Osteocyte (in vitro differentiated cells): ENCODE results near the gene CYP27C1. TPM values are rescaled to one million over a fixed set of nuclear protein-coding genes. Genes with fewer than 3 reads are reported as not detected.

Source experiments
- DNase-seq: peaks from one replicate; pipeline ENCODE4 v3.0.0; 2021; ENCODE audit warnings: mixed read lengths; ENCODE audit not compliant: unreplicated experiment; ENCODE audit errors: extremely low spot score
- H3K27ac Mint-ChIP-seq: one replicate; pipeline ENCODE4 v1.8.0; 2021; ENCODE audit warnings: mild to moderate bottlenecking, mixed read lengths; ENCODE audit not compliant: unreplicated experiment
- H3K27me3 Mint-ChIP-seq: one replicate; pipeline ENCODE4 v1.8.0; 2021; ENCODE audit warnings: mixed read lengths; ENCODE audit not compliant: unreplicated experiment
- H3K36me3 Mint-ChIP-seq: one replicate; pipeline ENCODE4 v1.8.0; 2021; ENCODE audit warnings: mixed read lengths; ENCODE audit not compliant: unreplicated experiment
- H3K4me1 Mint-ChIP-seq: one replicate; pipeline ENCODE4 v1.8.0; 2021; ENCODE audit warnings: mixed read lengths; ENCODE audit not compliant: unreplicated experiment
- H3K4me3 Mint-ChIP-seq: one replicate; pipeline ENCODE4 v1.8.0; 2021; ENCODE audit warnings: mild to moderate bottlenecking, moderate library complexity, mixed read lengths; ENCODE audit not compliant: unreplicated experiment
- H3K9me3 Mint-ChIP-seq: one replicate; pipeline ENCODE4 v1.8.0; 2021; ENCODE audit warnings: mixed read lengths; ENCODE audit not compliant: unreplicated experiment
- CTCF ChIP-seq: fragments of 200-600 bp; sonication (generic); IDR thresholded peaks from 2 replicates; pipeline ENCODE4 v1.5.0; 2021; ENCODE audit warnings: antibody characterized with exemption, mild to moderate bottlenecking, moderate library complexity
- total RNA-seq: library from RNA; stranded (reverse); gene quantifications from 2 replicates; pipeline ENCODE4 v1.2.1, GENCODE V29; 2021

CYP27C1 gene
- total RNA-seq, 1 donor from 2014 or later = 24.9 TPM

- peaks cover 12% of the 10 kb centered on the region for H3K36me3 Mint-ChIP-seq
- no peak overlapping the region for H3K4me3 Mint-ChIP-seq
- no peak for DNase-seq
- TF ChIP-seq CTCF = no peak
- H3K27me3 Mint-ChIP-seq = no peaks in the 10 kb centered on the region
- H3K27ac Mint-ChIP-seq = peak overlapping the region; percentile 77
- no peaks in the 10 kb centered on the region for H3K9me3 Mint-ChIP-seq
- peaks cover 42% of the 10 kb centered on the region for H3K4me1 Mint-ChIP-seq
Measured at GRCh38 chr2:127208313-127208712, 11.8 kb downstream of the CYP27C1 start.

GRCh38 chr2:127205218-127206125 lies 14.6 kb downstream of the CYP27C1 start:
- Mint-ChIP-seq H3K4me1 (peaks cover 35% of the 10 kb centered on the region), H3K27me3 (no peaks in the 10 kb centered on the region), H3K9me3 (no peaks in the 10 kb centered on the region), H3K36me3 (peaks cover 18% of the 10 kb centered on the region), H3K4me3 (no peak overlapping the region), H3K27ac (no peak overlapping the region)
- TF ChIP-seq CTCF = no peak
- DNase-seq = peak; percentile 81

GRCh38 chr2:127201452-127201851 lies 18.6 kb downstream of the CYP27C1 start:
- no peak for TF ChIP-seq CTCF
- H3K27me3 Mint-ChIP-seq = no peaks in the 10 kb centered on the region
- H3K4me1 Mint-ChIP-seq = peaks cover 6% of the 10 kb centered on the region
- no peak overlapping the region for H3K27ac Mint-ChIP-seq
- no peaks in the 10 kb centered on the region for H3K9me3 Mint-ChIP-seq
- peaks cover 23% of the 10 kb centered on the region for H3K36me3 Mint-ChIP-seq
- no peak overlapping the region for H3K4me3 Mint-ChIP-seq
- peak; percentile 76 for DNase-seq

- Mint-ChIP-seq H3K27ac (no peak overlapping the region), H3K4me3 (no peak overlapping the region), H3K4me1 (peaks cover 6% of the 10 kb centered on the region), H3K36me3 (peaks cover 23% of the 10 kb centered on the region), H3K9me3 (no peaks in the 10 kb centered on the region), H3K27me3 (no peaks in the 10 kb centered on the region)
- DNase-seq = peak; percentile 64
- TF ChIP-seq CTCF = no peak
Measured at GRCh38 chr2:127200962-127201361, 19.1 kb downstream of the CYP27C1 start.

- peaks cover 24% of the 10 kb centered on the region for H3K36me3 Mint-ChIP-seq
- no peaks in the 10 kb centered on the region for H3K27me3 Mint-ChIP-seq
- no peak overlapping the region for H3K27ac Mint-ChIP-seq
- peak; percentile 78 for DNase-seq
- peaks cover 22% of the 10 kb centered on the region for H3K4me1 Mint-ChIP-seq
- no peak for TF ChIP-seq CTCF
- no peak overlapping the region for H3K4me3 Mint-ChIP-seq
- H3K9me3 Mint-ChIP-seq = no peaks in the 10 kb centered on the region
Measured at GRCh38 chr2:127199223-127199622, 20.9 kb downstream of the CYP27C1 start.
